Panc1 (cell line): ENCODE data around the gene RPS14. TPM values are rescaled to one million over a fixed set of nuclear protein-coding genes. Genes with fewer than 3 reads are reported as not detected.
A peak's percentile ranks its signal among the peaks of the same experiment; 100 is the strongest.
"Not testable (repeated sequence)": the region's sequence is repeated elsewhere in the genome, so short reads cannot be mapped to it uniquely, and the experiment has no call there.

ENCODE experiments used
- ATAC-seq: fragments of 200-7000 bp; cut with Tn5 transposase; 2 replicates; pipeline ENCODE4 v1.9.1; 2020; ENCODE audit warnings: mild to moderate bottlenecking, moderate library complexity
- BruUV-seq: library from RNA; stranded (reverse); fragments of 400-500 nt; replicated peaks from 2 replicates; lab custom pipeline; 2021; lab: Mats Ljungman, UMichigan
- CTCF ChIA-PET: fragments of 300-600 bp; sonication (Branson Sonifier 250); formaldehyde crosslinking; loops from one replicate; lab custom pipeline; 2022; ENCODE audit warnings: antibody characterized with exemption; lab: Charles Lee
- POLR2A ChIA-PET: fragments of 300-600 bp; sonication (Branson Sonifier 250); formaldehyde crosslinking; loops from one replicate; lab custom pipeline; 2022; ENCODE audit warnings: antibody characterized with exemption; lab: Charles Lee
- DNase-seq: peaks from one replicate; pipeline ENCODE4 v3.0.0-alpha.2; 2010; ENCODE audit warnings: low read depth, low spot score
- H3K27ac ChIP-seq: 2 replicates; pipeline ENCODE4 v1.5.1; 2011; ENCODE audit warnings: mild to moderate bottlenecking, low read length, inconsistent platforms
- H3K27me3 ChIP-seq: fragments of 200-500 bp; sonication (Bioruptor generic); 2 replicates; pipeline ENCODE4 v1.6.0; 2014; ENCODE audit warnings: low read length, inconsistent platforms; ENCODE audit not compliant: control insufficient read depth, insufficient read depth
- H3K36me3 ChIP-seq: fragments of 200-500 bp; sonication (Bioruptor generic); 2 replicates; pipeline ENCODE4 v1.5.1; 2014; ENCODE audit warnings: inconsistent platforms, mild to moderate bottlenecking, low read length, moderate library complexity; ENCODE audit not compliant: control insufficient read depth, insufficient read depth
- H3K4me1 ChIP-seq: 2 replicates; pipeline ENCODE4 v1.5.1; 2011; ENCODE audit warnings: inconsistent platforms, mild to moderate bottlenecking, low read length, moderate library complexity; ENCODE audit not compliant: control insufficient read depth, insufficient read depth
- H3K4me3 ChIP-seq, 2 experiments: 2 replicates each; pipeline ENCODE4 v1.5.1; 2011 to 2012; ENCODE audit warnings: low read depth in 2 of 2, low read length in 2 of 2, mild to moderate bottlenecking in 2 of 2, inconsistent platforms in 1 of 2, moderate library complexity in 1 of 2
- H3K9me3 ChIP-seq: fragments of 200-500 bp; sonication (Bioruptor generic); 2 replicates; pipeline ENCODE4 v1.5.1; 2014; ENCODE audit warnings: low read depth, mild to moderate bottlenecking, inconsistent platforms, low read length, moderate library complexity; ENCODE audit not compliant: control insufficient read depth, insufficient read depth
- CTCF ChIP-seq: fragments of 450-650 bp; IDR thresholded peaks from 2 replicates; pipeline ENCODE4 v1.5.1; 2017; ENCODE audit warnings: mild to moderate bottlenecking
- POLR2AphosphoS5 ChIP-seq: IDR thresholded peaks from 2 replicates; pipeline ENCODE4 v1.6.1; 2012; ENCODE audit warnings: mild to moderate bottlenecking, low read depth, low read length, moderate library complexity
- SIN3A ChIP-seq: IDR thresholded peaks from 2 replicates; pipeline ENCODE4 v1.6.1; 2012; ENCODE audit warnings: low read depth, mild to moderate bottlenecking, low read length, moderate library complexity, borderline replicate concordance; ENCODE audit not compliant: insufficient read depth
- TCF7L2 ChIP-seq: IDR thresholded peaks from 2 replicates; pipeline ENCODE4 v1.6.1; 2011; ENCODE audit warnings: mild to moderate bottlenecking, low read depth, low read length, inconsistent platforms
- in situ Hi-C: cut with HindIII; loops from 2 replicates; pipeline ENCODE4 v1.10.0; 2016; ENCODE audit warnings: low sequenced_read_pairs, low pct_unique_long_range_greater_than_20kb
- intact Hi-C: fragments of 100-400 bp; cut with micrococcal nuclease; formaldehyde crosslinking; loops from one replicate; pipeline ENCODE4 v1.10.0; 2022; ENCODE audit not compliant: unreplicated experiment
- total RNA-seq: library from RNA; stranded (reverse); gene quantifications from one replicate; pipeline ENCODE4 v1.2.1, GENCODE V29; 2021; ENCODE audit not compliant: unreplicated experiment
- TF ChIP-seq, protein P1 (sequence below), 2 experiments: IDR thresholded peaks; 2 replicates each; pipeline ENCODE4 v1.6.1; 2011 to 2012; ENCODE audit warnings: low read depth in 2 of 2, control low read depth in 1 of 2, low read length in 1 of 2, mild to moderate bottlenecking in 1 of 2, moderate library complexity in 1 of 2; ENCODE audit not compliant: insufficient read depth in 1 of 2

RPS14 gene
- total RNA-seq, 1 experiment from 2014 or later = 1,959 TPM

- TF ChIP-seq SIN3A (no peak), CTCF (no peak), POLR2AphosphoS5 (no peak), TCF7L2 (no peak)
- TF ChIP-seq, protein P1, sequence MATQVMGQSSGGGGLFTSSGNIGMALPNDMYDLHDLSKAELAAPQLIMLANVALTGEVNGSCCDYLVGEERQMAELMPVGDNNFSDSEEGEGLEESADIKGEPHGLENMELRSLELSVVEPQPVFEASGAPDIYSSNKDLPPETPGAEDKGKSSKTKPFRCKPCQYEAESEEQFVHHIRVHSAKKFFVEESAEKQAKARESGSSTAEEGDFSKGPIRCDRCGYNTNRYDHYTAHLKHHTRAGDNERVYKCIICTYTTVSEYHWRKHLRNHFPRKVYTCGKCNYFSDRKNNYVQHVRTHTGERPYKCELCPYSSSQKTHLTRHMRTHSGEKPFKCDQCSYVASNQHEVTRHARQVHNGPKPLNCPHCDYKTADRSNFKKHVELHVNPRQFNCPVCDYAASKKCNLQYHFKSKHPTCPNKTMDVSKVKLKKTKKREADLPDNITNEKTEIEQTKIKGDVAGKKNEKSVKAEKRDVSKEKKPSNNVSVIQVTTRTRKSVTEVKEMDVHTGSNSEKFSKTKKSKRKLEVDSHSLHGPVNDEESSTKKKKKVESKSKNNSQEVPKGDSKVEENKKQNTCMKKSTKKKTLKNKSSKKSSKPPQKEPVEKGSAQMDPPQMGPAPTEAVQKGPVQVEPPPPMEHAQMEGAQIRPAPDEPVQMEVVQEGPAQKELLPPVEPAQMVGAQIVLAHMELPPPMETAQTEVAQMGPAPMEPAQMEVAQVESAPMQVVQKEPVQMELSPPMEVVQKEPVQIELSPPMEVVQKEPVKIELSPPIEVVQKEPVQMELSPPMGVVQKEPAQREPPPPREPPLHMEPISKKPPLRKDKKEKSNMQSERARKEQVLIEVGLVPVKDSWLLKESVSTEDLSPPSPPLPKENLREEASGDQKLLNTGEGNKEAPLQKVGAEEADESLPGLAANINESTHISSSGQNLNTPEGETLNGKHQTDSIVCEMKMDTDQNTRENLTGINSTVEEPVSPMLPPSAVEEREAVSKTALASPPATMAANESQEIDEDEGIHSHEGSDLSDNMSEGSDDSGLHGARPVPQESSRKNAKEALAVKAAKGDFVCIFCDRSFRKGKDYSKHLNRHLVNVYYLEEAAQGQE (IDR thresholded peaks at IDR 0.05; ENCODE audit: insufficient read depth in 1 of 2, low read depth in 2 of 2, low read length in 1 of 2) = no peak
- Histone ChIP-seq H3K27me3 (no peaks in the 10 kb centered on the region), H3K4me1 (no peaks in the 10 kb centered on the region), H3K27ac (no peak overlapping the region), H3K36me3 (no peaks in the 10 kb centered on the region), H3K4me3 (no peak overlapping the region), H3K9me3 (no peaks in the 10 kb centered on the region)
- ChIA-PET CTCF (no interaction called here), POLR2A (no interaction called here)
- BruUV-seq = no TSS peak
- ATAC-seq (peak; percentile 61; the same call in 1 of the 2 replicates), DNase-seq (no peak)
- intact Hi-C loops (no loop called here), in situ Hi-C loops (no loop called here)
Measured at GRCh38 chr5:150428106-150428876, 21.2 kb downstream of the RPS14 start.

GRCh38 chr5:150426165-150426564, 23.4 kb downstream of the RPS14 start:
- BruUV-seq, intact Hi-C loops: not testable (repeated sequence)
- POLR2A ChIA-PET = interaction anchor here (0.6 to 0.7 kb wide), 2 partner anchors 12 to 53 kb away, joined by 4 to 7 read pairs; no protein-coding TSS in a partner anchor

GRCh38 chr5:150422758-150423157, 26.8 kb downstream of the RPS14 start:
- Histone ChIP-seq H3K4me1 (no peaks in the 10 kb centered on the region), H3K4me3 (no peak overlapping the region), H3K36me3 (no peaks in the 10 kb centered on the region), H3K27ac (no peak overlapping the region), H3K27me3 (no peaks in the 10 kb centered on the region), H3K9me3 (no peaks in the 10 kb centered on the region)
- TF ChIP-seq POLR2AphosphoS5 (no peak), CTCF (no peak), SIN3A (no peak), TCF7L2 (no peak)
- TF ChIP-seq, protein P1 (IDR thresholded peaks at IDR 0.05; ENCODE audit: insufficient read depth in 1 of 2, low read depth in 2 of 2, low read length in 1 of 2) = no peak
- CTCF ChIA-PET = no interaction called here
- no peak for ATAC-seq
- no TSS peak for BruUV-seq
- intact Hi-C loops (no loop called here), in situ Hi-C loops (no loop called here)
- POLR2A ChIA-PET = interaction anchor here (0.6 kb wide), 1 partner anchor 199 kb away, joined by 3 read pairs; no protein-coding TSS in a partner anchor
- no peak for DNase-seq

More at GRCh38 chr5:150426165-150426564, 23.4 kb downstream of the RPS14 start:
- H3K27me3 ChIP-seq, H3K4me1 ChIP-seq, DNase-seq, ATAC-seq, H3K36me3 ChIP-seq, H3K27ac ChIP-seq, H3K4me3 ChIP-seq, in situ Hi-C loops, H3K9me3 ChIP-seq: not testable (repeated sequence)
- CTCF ChIA-PET = interaction anchor here (0.6 to 0.7 kb wide), 2 partner anchors 131 to 534 kb away, joined by 3 read pairs; no protein-coding TSS in a partner anchor
